ENCODE results near the gene PDGFC.
"Not testable (repeated sequence)": the region's sequence is repeated elsewhere in the genome, so short reads cannot be mapped to it uniquely, and the experiment has no call there.

The PDGFC gene

GRCh38 chr4:156950948-156951347, 20.7 kb downstream of the PDGFC start:
- no peak for DNase-seq (ENCODE audit: low spot score)

DNA sequence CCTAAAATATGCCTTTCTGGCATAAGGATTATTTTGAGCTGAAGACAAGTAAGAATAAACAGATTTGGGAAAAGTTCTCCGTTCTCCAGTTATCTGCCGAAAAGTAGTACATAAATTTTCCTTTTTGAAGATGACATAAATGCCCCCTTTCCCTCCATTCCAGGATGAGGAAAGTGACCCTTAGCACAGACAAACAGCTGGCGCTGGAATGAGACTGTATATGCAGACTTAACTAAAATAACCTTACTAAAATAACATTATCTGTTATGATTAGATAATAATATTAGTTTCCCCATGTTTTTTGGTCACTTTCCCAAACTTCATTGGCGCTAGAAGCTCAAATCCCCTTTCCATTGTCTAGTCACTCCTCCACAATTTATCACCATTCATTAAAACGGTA, 21.5 kb downstream of the PDGFC start:
- DNase-seq (ENCODE audit: low spot score), result no peak

DNA sequence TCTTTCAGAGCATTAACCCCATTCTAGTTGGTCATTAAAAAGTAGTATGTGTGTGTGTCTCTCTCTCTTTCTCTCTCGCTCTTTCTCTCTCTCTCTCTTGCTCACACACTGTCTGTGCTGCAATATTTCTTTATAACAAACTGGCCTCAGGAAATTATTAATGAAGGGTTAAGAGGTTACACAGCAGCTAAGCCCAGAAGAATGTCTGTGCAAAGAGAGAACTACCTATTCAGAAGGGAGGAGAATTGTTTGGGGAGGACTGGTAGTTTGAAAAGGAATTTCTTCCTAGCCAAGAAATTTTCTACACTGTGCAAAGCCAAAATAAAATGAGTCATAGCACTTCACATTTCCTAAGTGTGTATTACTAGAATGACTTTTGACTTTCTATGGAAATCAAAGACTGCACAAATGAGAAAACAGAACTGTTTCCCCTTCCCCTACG, 22.2 kb downstream of the PDGFC start:
- no peak for DNase-seq (ENCODE audit: low spot score)

- DNase-seq (ENCODE audit: low spot score), result no peak
Measured at GRCh38 chr4:156948738-156949137, 22.9 kb downstream of the PDGFC start.

- DNase-seq (ENCODE audit: low spot score), result no peak
Measured at GRCh38 chr4:156948133-156948532, 23.5 kb downstream of the PDGFC start.

GRCh38 chr4:156946516-156947424, 24.8 kb downstream of the PDGFC start:
- peak; percentile 64 for DNase-seq (ENCODE audit: low spot score)

DNA sequence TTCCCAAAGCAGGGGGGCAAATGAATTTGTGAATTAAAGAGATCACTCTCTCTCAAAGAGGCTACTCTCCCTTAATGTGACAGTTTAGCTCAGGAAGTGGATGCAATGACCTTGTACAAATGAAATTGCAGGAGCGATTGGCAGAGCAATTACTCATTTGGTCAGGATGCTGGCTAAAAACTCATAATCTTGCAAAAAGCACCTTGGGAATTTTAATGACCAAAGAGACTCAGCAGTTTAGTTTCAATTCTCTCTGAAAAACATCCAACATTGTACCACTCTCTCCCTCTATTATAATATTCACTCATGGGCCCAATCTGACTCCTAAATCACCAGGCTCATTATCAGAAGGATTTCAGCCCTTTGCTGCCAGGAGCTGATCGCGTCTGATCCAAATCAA, 26.1 kb downstream of the PDGFC start:
- no peak for DNase-seq (ENCODE audit: low spot score)

GRCh38 chr4:156942991-156943390, 28.6 kb downstream of the PDGFC start:
- DNase-seq (ENCODE audit: low spot score), result no peak

GRCh38 chr4:156941940-156942548, 29.6 kb downstream of the PDGFC start:
- DNase-seq (ENCODE audit: low spot score), result no peak

DNA sequence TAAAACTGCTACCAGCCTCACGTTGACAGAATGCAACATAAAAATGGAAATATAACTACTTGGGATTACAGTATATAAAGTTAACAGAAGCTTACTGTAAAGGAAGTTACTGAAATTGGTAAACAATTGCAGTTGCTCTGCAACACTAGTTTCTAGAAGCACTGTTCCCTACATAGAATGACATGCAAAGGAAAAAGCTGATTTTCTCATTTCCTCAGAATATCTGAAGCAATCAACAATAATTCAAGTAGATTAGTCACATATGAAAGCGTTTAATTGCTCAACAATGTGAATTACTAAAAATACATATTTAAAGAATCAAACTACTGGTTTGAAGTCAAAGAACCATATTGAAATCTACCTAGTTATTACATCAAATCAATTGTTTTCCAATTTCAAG, 31.8 kb downstream of the PDGFC start:
- peak; percentile 11 for DNase-seq (ENCODE audit: low spot score)

DNA sequence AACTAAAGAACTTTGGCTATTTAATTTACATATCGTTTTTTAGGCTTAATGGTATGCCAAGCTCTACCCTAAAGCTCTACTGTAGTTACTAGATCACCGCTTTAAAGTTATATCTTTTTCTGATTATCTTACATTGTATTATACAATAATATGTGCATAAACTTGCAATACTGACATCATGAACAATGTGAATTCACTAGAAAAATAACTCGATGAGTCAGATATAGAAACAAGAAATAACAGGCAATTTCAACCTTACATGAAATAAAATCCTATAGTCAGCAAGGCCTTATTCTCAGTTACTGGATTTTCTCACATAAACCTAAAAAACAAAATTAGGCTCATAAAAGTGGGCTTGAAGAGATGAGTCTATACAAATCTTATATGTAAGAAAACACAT, 32.5 kb downstream of the PDGFC start:
- DNase-seq (ENCODE audit: low spot score), result no peak

- no peak for DNase-seq (ENCODE audit: low spot score)
Measured at GRCh38 chr4:156934259-156934635, 37.4 kb downstream of the PDGFC start.

DNA sequence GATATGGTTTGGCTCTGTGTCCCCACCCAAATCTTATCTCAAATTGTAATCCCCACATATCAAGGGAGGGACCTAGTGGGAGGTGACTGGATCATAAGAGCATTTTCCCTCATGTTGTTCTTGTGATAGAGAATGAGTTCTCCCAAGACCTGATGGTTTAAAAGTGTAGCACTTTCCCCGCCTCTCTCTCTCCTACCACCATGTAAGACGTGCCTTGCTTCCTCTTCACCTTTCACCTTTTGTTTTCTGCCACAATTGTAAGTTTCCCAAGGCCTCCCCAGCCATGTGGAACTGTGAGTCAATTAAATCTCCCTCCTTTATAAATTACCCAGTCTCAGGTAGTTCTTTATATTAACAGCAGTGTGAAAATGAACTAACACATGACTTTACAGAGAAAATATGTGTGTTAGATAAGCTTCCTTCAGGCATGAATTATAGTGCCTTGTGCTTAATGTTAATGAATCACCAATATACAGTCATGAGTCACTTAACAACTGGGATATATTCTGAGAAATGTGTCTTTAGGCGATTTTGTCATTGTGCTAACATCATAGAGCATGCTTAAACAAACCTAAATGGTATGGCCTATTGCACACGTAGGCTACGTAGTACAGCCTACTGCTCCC, 37.9 kb downstream of the PDGFC start:
- no peak for DNase-seq (ENCODE audit: low spot score)

DNA sequence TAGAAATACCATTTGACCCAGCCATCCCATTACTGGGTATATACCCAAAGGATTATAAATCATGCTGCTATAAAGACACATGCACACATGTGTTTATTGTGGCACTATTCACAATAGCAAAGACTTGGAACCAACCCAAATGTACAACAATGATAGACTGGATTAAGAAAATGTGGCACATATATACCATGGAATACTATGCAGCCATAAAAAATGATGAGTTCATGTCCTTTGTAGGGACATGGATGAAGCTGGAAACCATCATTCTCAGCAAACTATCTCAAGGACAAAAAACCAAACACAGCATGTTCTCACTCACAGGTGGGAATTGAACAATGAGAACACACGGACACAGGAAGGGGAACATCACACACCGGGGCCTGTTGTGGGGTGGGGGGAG, 39.2 kb downstream of the PDGFC start:
- DNase-seq (ENCODE audit: low spot score), result not testable (repeated sequence)

GRCh38 chr4:156931267-156931666, 40.3 kb downstream of the PDGFC start:
- DNase-seq (ENCODE audit: low spot score), result peak; percentile 45

DNA sequence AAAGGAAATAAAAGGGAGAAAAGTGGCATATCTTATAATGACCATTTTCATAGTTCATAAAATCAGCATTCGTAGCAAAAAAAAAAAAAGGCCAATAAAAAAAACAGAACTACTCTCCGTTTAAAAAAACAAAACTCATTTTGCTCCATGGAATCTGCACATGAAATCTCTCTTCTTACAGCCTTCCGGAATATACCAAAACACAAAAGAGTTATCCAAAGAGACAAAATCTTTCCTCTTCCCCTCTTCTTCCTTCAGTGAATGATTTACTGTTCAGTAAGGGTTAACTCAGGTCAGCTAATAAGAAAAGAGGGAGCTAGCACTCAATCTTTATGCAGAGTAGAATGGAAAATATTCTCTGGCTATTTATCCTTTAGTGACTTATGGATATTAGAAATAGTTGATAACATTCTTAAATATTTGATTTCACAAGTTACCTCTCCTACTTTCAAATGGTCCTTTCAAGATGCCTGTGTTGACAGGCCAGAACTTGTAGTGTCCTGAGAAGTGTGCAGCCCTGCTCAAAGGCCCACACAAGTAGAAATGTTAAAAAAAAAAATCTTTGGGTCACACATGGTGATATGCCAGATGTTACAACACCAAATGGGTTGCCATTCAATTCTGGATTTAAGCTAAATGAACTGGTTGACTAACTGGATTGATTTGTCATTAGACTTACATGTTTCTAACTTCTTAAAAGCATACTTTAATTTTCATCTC, 42.1 kb downstream of the PDGFC start:
- DNase-seq (ENCODE audit: low spot score), result no peak

GRCh38 chr4:156924774-156925315, 46.8 kb downstream of the PDGFC start:
- no peak for DNase-seq (ENCODE audit: low spot score)

DNA sequence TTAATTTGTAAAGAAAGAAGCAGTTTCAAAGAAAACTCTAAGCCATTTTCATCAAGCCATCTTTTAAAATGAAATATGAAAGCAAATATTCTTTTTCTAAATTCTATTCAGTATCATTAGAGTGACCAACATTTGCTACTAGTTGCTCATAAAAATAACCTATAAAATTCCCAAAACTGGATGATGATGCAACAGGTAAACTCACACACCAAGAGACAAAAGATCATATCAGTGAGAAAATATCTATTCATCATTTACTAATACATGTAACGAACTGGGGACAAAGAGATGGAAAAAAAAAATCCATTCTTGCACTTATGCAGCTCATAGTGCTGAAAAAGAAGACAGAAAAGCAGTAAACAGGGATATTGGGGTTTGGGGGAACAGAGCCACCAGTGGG, 48.1 kb downstream of the PDGFC start:
- no peak for DNase-seq (ENCODE audit: low spot score)

DNA sequence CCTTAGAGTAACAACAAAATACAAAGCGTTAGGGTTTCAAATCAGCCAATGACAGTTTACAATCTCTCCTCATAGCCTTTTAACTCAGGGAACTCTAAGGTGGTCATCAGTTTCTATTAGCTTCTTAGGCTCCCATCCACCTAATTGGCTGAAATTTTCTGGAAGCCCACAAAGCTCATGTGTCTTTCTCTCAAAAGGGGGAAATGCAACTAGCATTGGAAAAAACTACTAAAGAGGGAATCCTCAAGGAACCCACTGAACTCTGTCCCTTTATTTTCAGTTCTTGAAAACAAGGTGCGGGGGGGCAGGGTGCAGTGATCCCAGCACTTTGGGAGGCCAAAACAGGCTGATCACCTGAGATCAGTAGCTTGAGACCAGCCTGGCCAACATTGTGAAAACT, 56.4 kb downstream of the PDGFC start:
- DNase-seq (ENCODE audit: low spot score), result no peak

- DNase-seq (ENCODE audit: low spot score), result no peak
Measured at GRCh38 chr4:156913234-156913633, 58.4 kb downstream of the PDGFC start.

- no peak for DNase-seq (ENCODE audit: low spot score)
Measured at GRCh38 chr4:156909010-156909409, 62.6 kb downstream of the PDGFC start.

- DNase-seq (ENCODE audit: low spot score), result no peak
Measured at GRCh38 chr4:156906325-156906724, 65.3 kb downstream of the PDGFC start.
